Endothelial cell of umbilical vein (primary cell): ENCODE measurements around the gene SUV39H1. TPM values are rescaled to one million over a fixed set of nuclear protein-coding genes. Genes with fewer than 3 reads are reported as not detected.

Experiments used
- BruUV-seq: library from RNA; stranded (reverse); fragments of 400-500 nt; replicated peaks from 2 replicates; lab custom pipeline; 2021; lab: Mats Ljungman, UMichigan
- CTCF ChIA-PET: fragments of 300-600, 350-600 bp; sonication (Branson Sonifier 250); formaldehyde crosslinking; loops from one replicate; lab custom pipeline; 2021; ENCODE audit warnings: antibody characterized with exemption, inconsistent platforms; lab: Charles Lee
- POLR2A ChIA-PET: fragments of 300-600, 350-600 bp; sonication (Branson Sonifier 250); formaldehyde crosslinking; loops from one replicate; lab custom pipeline; 2021; ENCODE audit warnings: antibody characterized with exemption, inconsistent platforms; lab: Charles Lee
- DNase-seq: peaks from one replicate; pipeline ENCODE4 v3.0.0-alpha.2; 2011; ENCODE audit warnings: low read depth, low spot score
- FAIRE-seq: peaks from 2 replicates; lab custom pipeline; 2011; peaks lifted over from hg19 to GRCh38; lab: Jason Lieb, UNC
- H2AFZ ChIP-seq: 2 replicates; pipeline ENCODE4 v1.6.0; 2012; ENCODE audit warnings: low read depth, low read length, control low read depth, inconsistent platforms
- H3K27ac ChIP-seq: 2 replicates; pipeline ENCODE4 v1.5.1; 2011; ENCODE audit warnings: low read depth, mild to moderate bottlenecking, control low read depth, low read length, moderate library complexity; ENCODE audit not compliant: insufficient read depth
- H3K27me3 ChIP-seq, 2 experiments: 2 replicates each; pipeline versions ENCODE4 v1.6.0 to v1.6.1; 2011; ENCODE audit warnings: low read length in 2 of 2, mixed read lengths in 1 of 2; ENCODE audit not compliant: control insufficient read depth in 2 of 2, insufficient read depth in 2 of 2
- H3K36me3 ChIP-seq, 2 experiments: 2 replicates in 1 of 2; 3 replicates in 1 of 2; pipeline ENCODE4 v1.5.1; 2011; ENCODE audit warnings: low read length in 2 of 2, mild to moderate bottlenecking in 1 of 2, moderate library complexity in 1 of 2; ENCODE audit not compliant: control insufficient read depth in 2 of 2, insufficient read depth in 2 of 2; ENCODE audit errors: extremely low read depth in 1 of 2
- H3K4me1 ChIP-seq: 3 replicates; pipeline ENCODE4 v1.5.1; 2011; ENCODE audit warnings: mild to moderate bottlenecking, low read length; ENCODE audit not compliant: control insufficient read depth, insufficient read depth; ENCODE audit errors: extremely low read depth
- H3K4me2 ChIP-seq: 2 replicates; pipeline ENCODE4 v1.6.1; 2011; ENCODE audit warnings: low read length, control low read depth, mixed read lengths; ENCODE audit not compliant: insufficient read depth
- H3K4me3 ChIP-seq, 3 experiments: fragments of 200-600 bp in 1 of 3; sonication (generic), shearing (Covaris generic) in 1 of 3; replicated peaks in 1 of 3; 2 replicates each; pipeline ENCODE4 v1.5.1; 2011 to 2016; ENCODE audit warnings: control low read depth in 3 of 3, low read length in 3 of 3, mild to moderate bottlenecking in 2 of 3, inconsistent platforms in 1 of 3, low read depth in 1 of 3, moderate library complexity in 1 of 3; ENCODE audit not compliant: insufficient read depth in 1 of 3
- H3K79me2 ChIP-seq: 2 replicates; pipeline ENCODE4 v1.6.0; 2012; ENCODE audit warnings: low read length, inconsistent platforms; ENCODE audit not compliant: control insufficient read depth, insufficient read depth
- H3K9ac ChIP-seq: replicated peaks from 2 replicates; pipeline ENCODE3; 2011; ENCODE audit warnings: low read length, control low read depth; ENCODE audit not compliant: insufficient read depth; ENCODE audit errors: extremely low read depth
- H3K9me1 ChIP-seq: replicated peaks from 3 replicates; pipeline ENCODE4 v1.6.0; 2011; ENCODE audit warnings: mild to moderate bottlenecking, low read length; ENCODE audit not compliant: control insufficient read depth, insufficient read depth; ENCODE audit errors: extremely low read depth
- H3K9me3 ChIP-seq: replicated peaks from 2 replicates; pipeline ENCODE4 v1.5.1; 2012; ENCODE audit warnings: low read length, inconsistent platforms; ENCODE audit not compliant: control insufficient read depth, insufficient read depth
- H4K20me1 ChIP-seq: replicated peaks from 2 replicates; pipeline ENCODE3; 2011; ENCODE audit warnings: mild to moderate bottlenecking, low read length; ENCODE audit not compliant: control insufficient read depth, insufficient read depth; ENCODE audit errors: extremely low read depth
- EZH2 ChIP-seq: IDR thresholded peaks from 2 replicates; pipeline ENCODE4 v1.6.1; 2012; ENCODE audit warnings: borderline replicate concordance, low read depth, mild to moderate bottlenecking, moderate library complexity, low read length, inconsistent platforms; ENCODE audit not compliant: severe bottlenecking
- FOS ChIP-seq: IDR thresholded peaks from 2 replicates; pipeline ENCODE4 v1.6.1; 2011; ENCODE audit warnings: mild to moderate bottlenecking, low read length, moderate library complexity, borderline replicate concordance; ENCODE audit not compliant: insufficient read depth
- GATA2 ChIP-seq: IDR thresholded peaks from 2 replicates; pipeline ENCODE4 v1.7.0; 2011; ENCODE audit warnings: low read depth, mild to moderate bottlenecking, moderate library complexity, mixed read lengths, low read length; ENCODE audit not compliant: insufficient read length, insufficient read depth
- JUN ChIP-seq: IDR thresholded peaks from 2 replicates; pipeline ENCODE4 v1.6.1; 2011; ENCODE audit warnings: borderline replicate concordance, low read depth; ENCODE audit not compliant: insufficient read length, insufficient read depth
- MYC ChIP-seq: IDR thresholded peaks from one replicate; pipeline ENCODE4 v1.6.1; 2011; ENCODE audit warnings: mild to moderate bottlenecking, low read depth, low read length
- POLR2A ChIP-seq: IDR thresholded peaks from 2 replicates; pipeline ENCODE4 v1.6.1; 2012; ENCODE audit warnings: low read depth, mild to moderate bottlenecking, control low read depth, low read length
- POLR2AphosphoS5 ChIP-seq: IDR thresholded peaks from 2 replicates; pipeline ENCODE4 v1.6.1; 2012; ENCODE audit warnings: low read depth, mild to moderate bottlenecking, control low read depth, low read length, moderate library complexity; ENCODE audit not compliant: insufficient read depth
- dilution Hi-C: fragments of 300-500 bp; cut with MboI; formaldehyde crosslinking; loops from one replicate; pipeline ENCODE4 v1.15.0; 2019; ENCODE audit warnings: low sequenced_read_pairs; ENCODE audit not compliant: extremely low pct_ligation_motif_present
- intact Hi-C: fragments of 100-400 bp; cut with micrococcal nuclease; formaldehyde crosslinking; loops from one replicate; pipeline ENCODE4 v1.10.0; 2022
- polyA plus RNA-seq, 4 experiments: library from polyadenylated mRNA; depleted of rRNA in 3 of 4; stranded (reverse) in 3 of 4; unstranded in 1 of 4; fragments of >200 nt; gene quantifications; 2 replicates each; pipeline versions ENCODE4 v1.2.1 to v1.2.3, GENCODE V29; 2011 to 2012; ENCODE audit warnings: missing spikeins in 1 of 4
- total RNA-seq: library from RNA; stranded (reverse); gene quantifications from 2 replicates; pipeline ENCODE4 v1.2.3, GENCODE V29; 2021
- TF ChIP-seq, protein P1 (sequence below): IDR thresholded peaks from 2 replicates; pipeline ENCODE4 v1.6.1; 2011; ENCODE audit not compliant: insufficient read depth, insufficient read length
- TF ChIP-seq, protein P2 (sequence below), 2 donors: IDR thresholded peaks; 1 replicate in 1 of 2; 2 replicates in 1 of 2; pipeline ENCODE4 v1.5.1; 2011; ENCODE audit warnings: low read length in 2 of 2, mild to moderate bottlenecking in 2 of 2, moderate library complexity in 2 of 2, control low read depth in 1 of 2, inconsistent platforms in 1 of 2, low read depth in 1 of 2; ENCODE audit not compliant: insufficient read depth in 1 of 2; ENCODE audit errors: extremely low read depth in 1 of 2

Gene SUV39H1
- total and polyA plus RNA-seq, 2 donors (not counting 3 experiments of a cell fraction or from before 2014, with no cell fraction given), result 18.2 to 19.0 TPM

DNA sequence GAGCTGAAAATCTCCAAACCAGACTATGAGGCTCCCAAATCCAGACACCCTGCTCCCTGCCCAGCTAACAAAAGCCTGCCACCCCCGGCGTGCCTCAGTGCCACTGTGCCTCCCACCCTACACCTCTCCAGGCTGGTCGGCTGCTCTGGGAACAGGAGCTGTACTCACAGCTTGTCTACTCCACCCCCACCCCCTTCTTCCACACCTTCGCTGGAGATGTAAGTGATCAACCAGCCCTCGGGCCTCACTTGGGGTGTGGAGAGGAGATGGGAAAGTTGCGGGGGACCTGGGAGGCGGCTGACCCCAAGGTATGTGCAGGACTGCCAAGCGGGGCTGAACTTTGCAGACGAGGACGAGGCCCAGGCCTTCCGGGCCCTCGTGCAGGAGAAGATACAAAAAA is 11.1 kb upstream of the SUV39H1 start:
- FAIRE-seq (no peak), DNase-seq (no peak)
- Histone ChIP-seq H3K9me1 (no peaks in the 10 kb centered on the region), H3K9me3 (no peaks in the 10 kb centered on the region), H3K79me2 (no peaks in the 10 kb centered on the region), H3K4me1 (no peaks in the 10 kb centered on the region), H3K36me3 (no peaks in the 10 kb centered on the region), H2AFZ (no peak overlapping the region), H3K27ac (no peak overlapping the region), H3K9ac (no peak overlapping the region), H4K20me1 (no peaks in the 10 kb centered on the region), H3K27me3 (peaks cover 2% of the 10 kb centered on the region in 2 experiments), H3K4me3 (no peak overlapping the region), H3K4me2 (no peak overlapping the region)
- ChIA-PET CTCF (no interaction called here), POLR2A (no interaction called here)
- no peak for TF ChIP-seq JUN
- no peak for TF ChIP-seq POLR2AphosphoS5
- TF ChIP-seq GATA2, result no peak
- TF ChIP-seq POLR2A, result no peak
- no peak for TF ChIP-seq MYC
- TF ChIP-seq FOS, result no peak
- TF ChIP-seq EZH2, result no peak
- TF ChIP-seq, protein P1, sequence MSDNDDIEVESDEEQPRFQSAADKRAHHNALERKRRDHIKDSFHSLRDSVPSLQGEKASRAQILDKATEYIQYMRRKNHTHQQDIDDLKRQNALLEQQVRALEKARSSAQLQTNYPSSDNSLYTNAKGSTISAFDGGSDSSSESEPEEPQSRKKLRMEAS, result no peak
- no TSS peak for BruUV-seq
- intact Hi-C loops (no loop called here), dilution Hi-C loops (no loop called here)

DNA sequence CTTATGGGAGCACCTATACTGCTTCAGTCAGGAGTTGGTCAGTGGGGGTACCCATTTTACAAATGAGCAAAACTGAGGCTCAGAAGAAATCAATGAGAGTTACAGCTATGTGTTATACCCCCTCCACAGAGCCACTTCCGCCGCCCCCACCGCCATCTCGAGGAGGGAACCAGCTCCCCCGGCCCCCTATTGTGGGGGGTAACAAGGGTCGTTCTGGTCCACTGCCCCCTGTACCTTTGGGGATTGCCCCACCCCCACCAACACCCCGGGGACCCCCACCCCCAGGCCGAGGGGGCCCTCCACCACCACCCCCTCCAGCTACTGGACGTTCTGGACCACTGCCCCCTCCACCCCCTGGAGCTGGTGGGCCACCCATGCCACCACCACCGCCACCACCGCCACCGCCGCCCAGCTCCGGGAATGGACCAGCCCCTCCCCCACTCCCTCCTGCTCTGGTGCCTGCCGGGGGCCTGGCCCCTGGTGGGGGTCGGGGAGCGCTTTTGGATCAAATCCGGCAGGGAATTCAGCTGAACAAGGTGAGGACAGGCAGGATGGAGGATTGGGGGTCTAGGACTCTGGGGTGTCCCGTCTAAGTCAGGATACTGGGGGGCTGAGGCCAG is 7.9 kb upstream of the SUV39H1 start:
- intact Hi-C loops, result no loop called here
- Histone ChIP-seq H3K9me3 (no peaks in the 10 kb centered on the region), H3K27ac (no peak overlapping the region), H3K36me3 (no peaks in the 10 kb centered on the region), H3K9ac (no peak overlapping the region), H3K4me2 (no peak overlapping the region), H4K20me1 (no peaks in the 10 kb centered on the region), H2AFZ (no peak overlapping the region), H3K4me1 (no peaks in the 10 kb centered on the region), H3K4me3 (no peak overlapping the region), H3K27me3 (peaks cover 2% of the 10 kb centered on the region in 2 experiments), H3K9me1 (no peaks in the 10 kb centered on the region), H3K79me2 (no peaks in the 10 kb centered on the region)
- dilution Hi-C loops, result no loop called here
- ChIA-PET POLR2A (no interaction called here), CTCF (no interaction called here)
- TF ChIP-seq MYC, result no peak
- TF ChIP-seq, protein P2, sequence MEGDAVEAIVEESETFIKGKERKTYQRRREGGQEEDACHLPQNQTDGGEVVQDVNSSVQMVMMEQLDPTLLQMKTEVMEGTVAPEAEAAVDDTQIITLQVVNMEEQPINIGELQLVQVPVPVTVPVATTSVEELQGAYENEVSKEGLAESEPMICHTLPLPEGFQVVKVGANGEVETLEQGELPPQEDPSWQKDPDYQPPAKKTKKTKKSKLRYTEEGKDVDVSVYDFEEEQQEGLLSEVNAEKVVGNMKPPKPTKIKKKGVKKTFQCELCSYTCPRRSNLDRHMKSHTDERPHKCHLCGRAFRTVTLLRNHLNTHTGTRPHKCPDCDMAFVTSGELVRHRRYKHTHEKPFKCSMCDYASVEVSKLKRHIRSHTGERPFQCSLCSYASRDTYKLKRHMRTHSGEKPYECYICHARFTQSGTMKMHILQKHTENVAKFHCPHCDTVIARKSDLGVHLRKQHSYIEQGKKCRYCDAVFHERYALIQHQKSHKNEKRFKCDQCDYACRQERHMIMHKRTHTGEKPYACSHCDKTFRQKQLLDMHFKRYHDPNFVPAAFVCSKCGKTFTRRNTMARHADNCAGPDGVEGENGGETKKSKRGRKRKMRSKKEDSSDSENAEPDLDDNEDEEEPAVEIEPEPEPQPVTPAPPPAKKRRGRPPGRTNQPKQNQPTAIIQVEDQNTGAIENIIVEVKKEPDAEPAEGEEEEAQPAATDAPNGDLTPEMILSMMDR (IDR thresholded peaks at IDR 0.05; ENCODE audit: extremely low read depth in 1 of 2, insufficient read depth in 1 of 2, low read depth in 1 of 2, low read length in 2 of 2), result no peak
- no peak for TF ChIP-seq FOS
- TF ChIP-seq POLR2A, result no peak
- TF ChIP-seq GATA2, result no peak
- TF ChIP-seq JUN, result no peak
- no peak for TF ChIP-seq POLR2AphosphoS5
- TF ChIP-seq EZH2, result no peak
- TF ChIP-seq, protein P1, result no peak
- no peak for FAIRE-seq
- BruUV-seq, result no TSS peak
- DNase-seq, result no peak
